IMR-90 (cell line): Measurements from ENCODE around the gene DLG5. TPM values are rescaled to one million over a fixed set of nuclear protein-coding genes. Genes with fewer than 3 reads are reported as not detected.

Experiments used
- ATAC-seq: fragments of 200-7000 bp; cut with Tn5 transposase; 2 replicates; pipeline ENCODE4 v1.9.1; 2020; ENCODE audit warnings: low read depth, mild to moderate bottlenecking, moderate library complexity
- BruUV-seq: library from RNA; stranded (reverse); fragments of 400-500 nt; replicated peaks from 2 replicates; lab custom pipeline; 2021; lab: Mats Ljungman, UMichigan
- CTCF ChIA-PET: fragments of 300-600 bp; formaldehyde crosslinking; extraction: SDS; loops from one replicate; lab custom pipeline; 2021; ENCODE audit warnings: antibody characterized with exemption; lab: Yijun Ruan, JAX
- POLR2A ChIA-PET: fragments of 300-600 bp; sonication (Branson Sonifier 250); formaldehyde crosslinking; loops from one replicate; lab custom pipeline; 2022; ENCODE audit warnings: antibody characterized with exemption; ENCODE audit not compliant: unreplicated experiment; lab: Charles Lee
- DNase-seq: peaks from one replicate; pipeline ENCODE4 v3.0.0; 2013
- H2AFZ ChIP-seq: replicated peaks from 2 replicates; pipeline ENCODE3; 2013; ENCODE audit warnings: low read length, mild to moderate bottlenecking; ENCODE audit not compliant: poor library complexity
- H2AK5ac ChIP-seq: 2 replicates; pipeline ENCODE4 v1.6.1; 2013; ENCODE audit warnings: low read depth, low read length, inconsistent platforms
- H2AK9ac ChIP-seq: replicated peaks from 2 replicates; pipeline ENCODE3; 2013; ENCODE audit warnings: mild to moderate bottlenecking, low read depth, low read length, moderate library complexity; ENCODE audit not compliant: poor library complexity
- H2BK120ac ChIP-seq: 2 replicates; pipeline ENCODE4 v1.6.1; 2013; ENCODE audit warnings: low read depth, low read length, inconsistent platforms
- H2BK15ac ChIP-seq: 3 replicates; pipeline ENCODE4 v1.6.1; 2013; ENCODE audit warnings: low read depth, low read length, inconsistent platforms
- H2BK20ac ChIP-seq: 2 replicates; pipeline ENCODE4 v1.6.1; 2013; ENCODE audit warnings: low read depth, mild to moderate bottlenecking, inconsistent platforms, low read length, moderate library complexity
- H2BK5ac ChIP-seq: 2 replicates; pipeline ENCODE4 v1.6.1; 2013; ENCODE audit warnings: mild to moderate bottlenecking, low read depth, low read length, inconsistent platforms; ENCODE audit not compliant: poor library complexity, severe bottlenecking
- H3K14ac ChIP-seq: replicated peaks from 2 replicates; pipeline ENCODE4 v1.6.1; 2013; ENCODE audit warnings: low read depth, low read length, inconsistent platforms
- H3K18ac ChIP-seq: 2 replicates; pipeline ENCODE4 v1.6.1; 2013; ENCODE audit warnings: low read depth, low read length, control low read depth
- H3K23ac ChIP-seq: 2 replicates; pipeline ENCODE4 v1.6.1; 2013; ENCODE audit warnings: low read depth, low read length, inconsistent platforms
- H3K27ac ChIP-seq: 2 replicates; pipeline ENCODE4 v1.5.1; 2013; ENCODE audit warnings: mild to moderate bottlenecking, control low read depth, low read length; ENCODE audit not compliant: insufficient read depth
- H3K27me3 ChIP-seq: 2 replicates; pipeline ENCODE4 v1.6.1; 2013; ENCODE audit warnings: low read length; ENCODE audit not compliant: control insufficient read depth, insufficient read depth
- H3K36me3 ChIP-seq: 2 replicates; pipeline ENCODE4 v1.6.1; 2013; ENCODE audit warnings: low read length, mixed read lengths; ENCODE audit not compliant: control insufficient read depth, insufficient read depth
- H3K4ac ChIP-seq: 2 replicates; pipeline ENCODE4 v1.6.1; 2013; ENCODE audit warnings: low read depth, low read length, inconsistent platforms
- H3K4me1 ChIP-seq: 2 replicates; pipeline ENCODE4 v1.6.1; 2013; ENCODE audit warnings: low read length, mixed read lengths; ENCODE audit not compliant: control insufficient read depth, insufficient read depth
- H3K4me2 ChIP-seq: 2 replicates; pipeline ENCODE4 v1.6.1; 2013; ENCODE audit warnings: low read depth, mild to moderate bottlenecking, control low read depth, low read length, moderate library complexity
- H3K4me3 ChIP-seq: 2 replicates; pipeline ENCODE4 v1.5.1; 2013; ENCODE audit warnings: low read depth, mild to moderate bottlenecking, control low read depth, low read length, moderate library complexity; ENCODE audit not compliant: insufficient read depth
- H3K56ac ChIP-seq: 2 replicates; pipeline ENCODE4 v1.6.1; 2013; ENCODE audit warnings: low read length, inconsistent platforms; ENCODE audit not compliant: insufficient read depth; ENCODE audit errors: extremely low read depth
- H3K79me1 ChIP-seq, 2 experiments: 2 replicates each; pipeline ENCODE4 v1.6.1; 2013; ENCODE audit warnings: low read length in 2 of 2, inconsistent platforms in 1 of 2, low read depth in 1 of 2
- H3K9ac ChIP-seq: 2 replicates; pipeline ENCODE4 v1.6.1; 2013; ENCODE audit warnings: low read depth, low read length, control low read depth
- H3K9me1 ChIP-seq: 2 replicates; pipeline ENCODE4 v1.6.1; 2013; ENCODE audit warnings: low read length, inconsistent platforms; ENCODE audit not compliant: insufficient read depth
- H3K9me3 ChIP-seq: 2 replicates; pipeline ENCODE4 v1.6.1; 2013; ENCODE audit warnings: low read length; ENCODE audit not compliant: control insufficient read depth, insufficient read depth
- H4K20me1 ChIP-seq: 2 replicates; pipeline ENCODE4 v1.6.1; 2013; ENCODE audit warnings: low read length, inconsistent platforms; ENCODE audit not compliant: insufficient read depth
- H4K5ac ChIP-seq: 2 replicates; pipeline ENCODE4 v1.6.1; 2013; ENCODE audit warnings: mild to moderate bottlenecking, low read depth, low read length, control low read depth
- H4K8ac ChIP-seq, 2 experiments: 2 replicates each; pipeline ENCODE4 v1.6.1; 2013; ENCODE audit warnings: low read depth in 2 of 2, low read length in 2 of 2, control low read depth in 1 of 2, inconsistent platforms in 1 of 2
- H4K91ac ChIP-seq: 2 replicates; pipeline ENCODE4 v1.6.1; 2013; ENCODE audit warnings: low read depth, low read length, inconsistent platforms; ENCODE audit not compliant: insufficient read depth
- CEBPB ChIP-seq: IDR thresholded peaks from 2 replicates; pipeline ENCODE4 v1.6.1; 2012; ENCODE audit warnings: low read depth, low read length, improper control_type of control experiment
- CHD1 ChIP-seq: IDR thresholded peaks from 2 replicates; pipeline ENCODE4 v1.6.1; 2012; ENCODE audit warnings: low read depth, low read length, improper control_type of control experiment
- FOS ChIP-seq: fragments of 150-350 bp; IDR thresholded peaks from 2 replicates; pipeline ENCODE4 v1.6.1; 2016; ENCODE audit warnings: low read depth, low read length
- NFE2L2 ChIP-seq: fragments of 150-350 bp; IDR thresholded peaks from 2 replicates; pipeline ENCODE4 v1.6.1; 2016; ENCODE audit warnings: low read depth, mild to moderate bottlenecking, low read length
- RAD21 ChIP-seq: IDR thresholded peaks from 2 replicates; pipeline ENCODE4 v1.6.1; 2012; ENCODE audit warnings: low read length, improper control_type of control experiment
- SMC3 ChIP-seq: fragments of 150-350 bp; IDR thresholded peaks from 2 replicates; pipeline ENCODE4 v1.6.1; 2016; ENCODE audit warnings: low read depth, mild to moderate bottlenecking, antibody characterized with exemption, low read length, moderate library complexity
- WGBS, 2 experiments: methylation state at CpG; one replicate each; pipeline versions ENCODE4 v1.1.5 to v1.1.7; 2013; ENCODE audit warnings: missing lambda C conversion rate in 2 of 2; ENCODE audit not compliant: insufficient read length in 1 of 2; ENCODE audit errors: extremely low coverage in 2 of 2; 5-methylcytosine and 5-hydroxymethylcytosine counted together
- dilution Hi-C: fragments of 300-500 bp; cut with HindIII; formaldehyde crosslinking; loops from one replicate; pipeline ENCODE4 v1.14.3; 2018; ENCODE audit warnings: low sequenced_read_pairs; ENCODE audit not compliant: unreplicated experiment
- in situ Hi-C: fragments of 300-500 bp; cut with MboI; formaldehyde crosslinking; loops from 3 replicates; pipeline ENCODE4 v1.14.3; 2019; ENCODE audit warnings: low sequenced_read_pairs, inconsistent platforms, mixed read lengths
- intact Hi-C: fragments of 100-400 bp; cut with micrococcal nuclease; formaldehyde crosslinking; loops from 2 replicates; pipeline ENCODE4 v1.10.0; 2022
- polyA plus RNA-seq, 3 experiments: library from polyadenylated mRNA; depleted of rRNA; stranded (reverse); fragments of >200 nt; gene quantifications; 2 replicates each; pipeline ENCODE4 v1.2.3, GENCODE V29; 2012; ENCODE audit warnings: low replicate concordance in 1 of 3
- total RNA-seq: library from RNA; depleted of rRNA; stranded (reverse); fragments of >200 nt; gene quantifications from 2 replicates; pipeline ENCODE4 v1.2.3, GENCODE V29; 2012

DLG5 gene
- total and polyA plus RNA-seq, 2 of the 4 experiments (the other 2 are of a cell fraction), result 12.7 to 28.7 TPM

DNA sequence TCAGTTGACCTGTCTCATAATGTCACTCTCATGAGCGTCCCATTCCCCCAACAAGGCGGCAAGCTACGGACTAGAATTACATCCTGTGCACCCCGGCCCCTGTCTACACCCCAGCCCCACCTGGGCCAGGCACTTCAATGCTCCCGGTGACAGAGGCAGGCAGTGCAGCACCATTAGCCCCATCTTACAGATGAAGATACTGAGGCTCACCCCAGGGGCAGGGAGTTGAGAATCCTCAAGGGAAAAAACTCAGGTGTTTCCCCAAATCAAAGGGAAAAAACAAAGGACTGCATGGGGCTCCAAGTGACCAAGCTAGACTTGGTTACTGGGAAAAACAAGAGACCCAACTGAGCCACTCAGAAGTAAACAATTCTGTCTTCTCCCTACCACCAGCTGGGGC is 4.5 kb downstream of the DLG5 start:
- no peak for ATAC-seq
- no peak overlapping the region for H2BK15ac ChIP-seq
- no peak overlapping the region for H4K91ac ChIP-seq
- H3K4me1 ChIP-seq, result peaks cover 18% of the 10 kb centered on the region
- H3K79me1 ChIP-seq, result peaks cover 30 to 87% of the 10 kb centered on the region in 2 experiments
- dilution Hi-C loops, result no loop called here
- no peak overlapping the region for H3K23ac ChIP-seq
- in situ Hi-C loops, result no loop called here
- no peak overlapping the region for H3K4me2 ChIP-seq
- TF ChIP-seq FOS, result no peak
- TF ChIP-seq CEBPB, result no peak
- TF ChIP-seq RAD21, result no peak
- no peak for TF ChIP-seq SMC3
- TF ChIP-seq CHD1, result no peak
- no peak for TF ChIP-seq NFE2L2
- no peak overlapping the region for H3K27ac ChIP-seq
- no peaks in the 10 kb centered on the region for H3K27me3 ChIP-seq
- H4K8ac ChIP-seq, result no peak overlapping the region
- WGBS, 2 experiments, result 100% methylated on average over 3 of the region's 5 CpGs; no CpG with 5 or more reads in 1 of the 2 experiments
- intact Hi-C loops, result loop anchor here (10.0 kb wide), 1 partner anchor 103 kb away; the partner anchor contains the start of gene POLR3A
- H3K4ac ChIP-seq, result no peak overlapping the region
- H2AFZ ChIP-seq, result no peak overlapping the region
- H3K9me3 ChIP-seq, result no peaks in the 10 kb centered on the region
- H3K36me3 ChIP-seq, result no peaks in the 10 kb centered on the region
- no peak overlapping the region for H2BK120ac ChIP-seq
- H3K9me1 ChIP-seq, result peaks cover 38% of the 10 kb centered on the region
- ChIA-PET CTCF (no interaction called here), POLR2A (no interaction called here)
- no peak overlapping the region for H2AK9ac ChIP-seq
- H2AK5ac ChIP-seq, result no peak overlapping the region; the same call in 1 of the 2 replicates
- H3K56ac ChIP-seq, result no peak overlapping the region
- DNase-seq, result no peak
- no peak overlapping the region for H4K5ac ChIP-seq
- H2BK20ac ChIP-seq, result no peak overlapping the region
- BruUV-seq, result no TSS peak
- peaks cover 75% of the 10 kb centered on the region for H4K20me1 ChIP-seq
- H2BK5ac ChIP-seq, result no peak overlapping the region
- H3K18ac ChIP-seq, result no peak overlapping the region
- no peak overlapping the region for H3K4me3 ChIP-seq
- H3K14ac ChIP-seq, result no peak overlapping the region
- no peak overlapping the region for H3K9ac ChIP-seq
